GM03348 (cell line): Measurements from ENCODE around the gene FBXL16.

Experiments
- DNase-seq: peaks from one replicate; pipeline ENCODE4 v3.0.0; 2012; ENCODE audit warnings: low spot score

Gene FBXL16

DNA sequence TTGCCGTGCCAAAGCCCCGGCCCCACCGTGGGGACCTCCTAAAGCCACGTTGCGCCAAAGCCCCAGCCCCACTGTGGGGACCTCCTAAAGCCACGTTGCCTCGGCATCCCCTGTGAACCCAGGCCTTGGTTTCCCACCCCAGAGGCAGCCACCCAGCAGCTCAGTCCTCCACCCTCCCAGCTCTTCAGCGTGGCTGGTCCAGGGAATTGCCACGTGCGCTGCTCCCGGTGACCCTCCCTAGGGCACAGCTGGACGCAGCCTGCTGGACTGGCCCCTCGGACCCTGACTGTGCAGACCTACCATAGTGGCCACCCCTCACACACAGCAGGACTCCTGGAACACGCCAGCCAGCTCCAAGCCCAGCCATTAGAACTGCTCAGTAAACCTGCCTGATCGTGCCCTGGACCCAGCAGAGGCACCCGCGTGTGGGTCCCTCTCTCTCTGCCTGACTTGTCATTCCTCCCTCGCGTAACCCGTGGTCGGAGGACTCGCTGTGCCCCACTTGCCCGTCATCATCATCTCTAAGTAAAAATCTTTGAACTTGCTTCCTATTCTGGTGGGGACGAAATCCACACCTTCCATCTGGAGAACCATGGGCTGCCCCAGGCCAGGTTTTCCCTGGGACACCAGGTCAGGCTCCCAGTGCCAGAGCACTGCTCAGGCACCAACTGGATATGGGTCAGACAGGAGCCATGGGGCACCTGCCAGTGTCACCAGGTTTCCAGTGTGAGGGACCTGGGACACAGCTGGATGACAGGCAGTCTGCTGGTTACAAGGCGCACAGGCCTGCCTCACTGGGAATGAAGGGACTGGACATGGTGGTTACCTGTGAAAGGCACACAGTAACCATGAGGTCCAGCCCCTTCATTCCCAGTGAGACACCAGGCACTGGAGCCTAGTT is 29.6 kb upstream of the FBXL16 start:
- DNase-seq: no peak

DNA sequence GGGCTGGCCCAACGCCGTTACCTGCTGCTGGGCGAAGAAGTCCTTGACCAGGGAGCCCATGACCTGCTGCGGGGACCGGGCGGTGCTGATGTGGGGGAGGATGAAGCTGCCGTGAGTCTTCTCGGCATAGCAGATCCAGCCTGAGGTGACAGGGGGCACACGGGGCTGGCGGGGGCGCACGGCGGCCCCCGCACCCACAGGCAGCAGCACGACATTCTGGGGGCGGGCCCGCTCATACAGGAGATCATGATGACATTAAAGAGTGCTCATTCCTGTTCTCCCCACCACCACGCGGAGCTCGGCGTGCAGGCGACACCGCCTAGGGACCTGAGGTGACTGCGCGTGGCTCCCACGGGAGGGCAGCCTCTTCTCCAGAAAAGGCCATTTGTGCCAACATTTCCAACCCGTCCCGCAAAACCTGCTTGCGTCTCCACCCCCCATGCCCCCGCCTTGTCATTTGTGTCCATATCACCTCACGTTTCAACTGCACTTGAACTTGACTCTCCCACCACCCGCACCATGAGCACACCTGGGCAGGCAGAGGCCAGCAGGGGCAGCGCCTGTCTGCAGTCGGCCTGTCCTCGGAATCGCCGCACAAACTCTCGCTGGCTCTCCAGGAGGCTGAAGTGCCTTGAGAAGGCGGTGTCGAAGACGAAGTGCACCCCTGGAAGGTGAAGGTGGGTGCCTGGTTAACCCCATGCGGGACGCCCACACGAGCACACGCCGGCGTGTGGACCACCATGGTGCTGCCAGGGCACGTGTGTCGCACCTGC is 28.8 kb upstream of the FBXL16 start:
- DNase-seq: no peak

DNA sequence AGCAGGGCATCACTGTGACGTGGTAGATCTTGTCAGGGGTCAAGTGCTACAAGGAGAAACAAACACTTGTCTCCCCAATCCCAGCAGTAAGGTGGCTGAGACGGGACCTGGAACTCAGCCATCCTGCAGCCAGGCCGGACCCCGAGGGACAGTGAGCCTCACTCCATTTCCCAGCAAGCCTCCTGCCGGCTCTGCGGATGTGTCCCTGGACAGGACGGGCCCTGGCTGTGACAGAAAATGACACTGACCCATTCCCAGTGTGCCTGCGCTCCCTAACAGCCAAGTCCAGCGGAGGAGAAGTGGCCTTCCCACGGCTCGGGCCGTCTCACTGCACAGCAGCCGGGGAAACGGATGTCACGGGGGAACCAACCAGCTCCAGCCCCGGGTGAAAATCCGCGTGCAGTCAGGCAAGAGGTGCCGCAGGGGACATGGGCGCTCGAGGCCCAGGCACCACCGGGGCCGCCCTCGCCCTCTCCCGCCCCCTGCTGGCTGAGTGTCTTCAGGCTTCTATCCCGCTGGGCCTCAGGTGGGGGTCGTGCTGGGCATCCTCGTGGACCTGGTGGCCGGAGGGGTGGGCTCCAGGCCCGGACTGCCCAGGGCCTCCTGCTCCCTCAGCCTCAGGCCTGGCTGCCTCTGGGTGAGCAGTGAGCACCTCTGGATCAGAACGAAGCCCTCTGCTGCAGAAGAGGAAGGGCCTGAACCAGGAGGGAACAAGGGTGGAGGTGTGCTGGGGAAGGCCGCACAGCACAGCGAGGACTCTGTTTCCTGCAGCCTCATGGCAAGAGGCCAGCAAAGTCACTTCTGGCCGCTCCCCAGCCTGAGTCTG is 28.0 kb upstream of the FBXL16 start:
- no peak for DNase-seq

DNA sequence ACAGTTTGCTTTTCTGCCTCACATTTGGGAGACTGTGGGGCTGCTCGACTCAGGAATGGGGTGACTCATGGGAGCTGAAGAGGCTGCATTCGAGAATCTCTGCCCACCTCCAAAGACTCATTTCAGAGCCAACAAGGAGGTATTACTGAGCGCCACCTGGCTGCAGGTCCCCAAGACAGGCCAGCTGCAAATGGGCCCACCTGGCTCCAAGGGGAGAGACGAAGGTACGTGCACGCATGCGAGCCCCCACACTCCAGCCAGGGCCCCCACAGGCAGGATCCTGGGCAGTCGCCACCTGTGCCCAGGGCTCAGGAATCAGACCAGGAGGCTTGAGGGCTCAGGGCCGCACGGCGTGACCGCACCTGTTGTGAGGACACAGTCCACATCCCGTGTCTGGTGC is 27.3 kb upstream of the FBXL16 start:
- DNase-seq: no peak

DNA sequence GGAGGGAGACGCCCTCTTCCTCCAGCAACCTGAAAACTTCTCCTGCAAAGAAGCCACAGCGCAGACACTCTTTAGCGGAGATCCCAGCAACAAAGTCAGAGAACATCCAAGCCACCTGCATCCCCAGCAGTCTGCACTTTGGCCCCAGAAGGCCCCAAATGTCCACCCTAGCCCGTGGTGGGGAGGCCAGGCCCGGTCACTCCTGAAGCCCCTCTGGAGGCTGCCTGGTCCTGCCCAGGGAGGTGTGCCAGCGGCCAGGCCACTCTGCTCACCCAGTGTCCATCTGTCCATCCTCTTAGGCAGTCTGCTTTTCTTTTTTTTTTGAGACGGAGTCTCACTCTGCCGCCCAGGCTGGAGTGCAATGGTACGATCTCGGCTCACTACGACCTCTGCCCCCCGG is 26.7 kb upstream of the FBXL16 start:
- DNase-seq: no peak

DNA sequence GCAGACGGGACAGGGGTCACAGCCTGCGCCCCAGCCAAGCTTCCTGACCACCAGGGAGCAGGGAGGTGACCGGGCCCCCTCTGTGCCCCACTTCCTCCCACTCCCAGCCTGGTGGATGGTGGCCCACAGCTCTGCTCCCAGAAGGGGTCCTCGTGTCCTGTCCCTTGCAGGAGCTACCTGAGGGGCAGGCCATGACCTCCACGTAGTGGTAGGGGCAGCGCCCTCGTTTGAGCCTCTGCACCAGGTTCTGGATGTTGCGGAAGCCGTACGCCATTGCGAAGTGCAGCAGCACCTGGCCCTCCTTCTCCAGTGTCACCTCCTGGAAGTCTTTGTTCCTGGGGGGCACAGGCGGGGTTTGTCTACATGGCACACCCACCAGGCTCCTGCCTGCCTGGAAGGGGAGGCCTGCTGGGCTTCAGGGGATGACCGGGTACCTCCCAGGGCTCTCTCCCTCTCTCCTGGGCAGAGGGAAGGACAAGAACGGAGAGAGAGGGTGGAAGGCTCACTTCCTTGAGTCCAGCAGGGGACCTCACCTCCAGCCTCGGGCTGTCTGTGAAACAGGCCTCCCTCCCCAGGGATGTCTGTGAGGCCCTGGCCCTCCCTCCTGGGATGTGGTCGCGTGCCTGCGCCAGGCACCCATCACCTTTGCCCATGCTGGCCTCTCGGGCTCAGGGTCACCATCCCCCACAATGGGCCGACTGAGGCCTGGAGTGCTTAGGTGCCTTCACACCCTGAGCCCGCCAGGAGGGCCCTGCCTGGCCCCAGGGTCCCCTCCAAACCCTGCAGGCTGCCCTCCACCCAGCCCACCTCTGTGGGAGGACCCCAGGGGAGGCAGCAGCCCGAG is 25.3 kb upstream of the FBXL16 start:
- no peak for DNase-seq

DNA sequence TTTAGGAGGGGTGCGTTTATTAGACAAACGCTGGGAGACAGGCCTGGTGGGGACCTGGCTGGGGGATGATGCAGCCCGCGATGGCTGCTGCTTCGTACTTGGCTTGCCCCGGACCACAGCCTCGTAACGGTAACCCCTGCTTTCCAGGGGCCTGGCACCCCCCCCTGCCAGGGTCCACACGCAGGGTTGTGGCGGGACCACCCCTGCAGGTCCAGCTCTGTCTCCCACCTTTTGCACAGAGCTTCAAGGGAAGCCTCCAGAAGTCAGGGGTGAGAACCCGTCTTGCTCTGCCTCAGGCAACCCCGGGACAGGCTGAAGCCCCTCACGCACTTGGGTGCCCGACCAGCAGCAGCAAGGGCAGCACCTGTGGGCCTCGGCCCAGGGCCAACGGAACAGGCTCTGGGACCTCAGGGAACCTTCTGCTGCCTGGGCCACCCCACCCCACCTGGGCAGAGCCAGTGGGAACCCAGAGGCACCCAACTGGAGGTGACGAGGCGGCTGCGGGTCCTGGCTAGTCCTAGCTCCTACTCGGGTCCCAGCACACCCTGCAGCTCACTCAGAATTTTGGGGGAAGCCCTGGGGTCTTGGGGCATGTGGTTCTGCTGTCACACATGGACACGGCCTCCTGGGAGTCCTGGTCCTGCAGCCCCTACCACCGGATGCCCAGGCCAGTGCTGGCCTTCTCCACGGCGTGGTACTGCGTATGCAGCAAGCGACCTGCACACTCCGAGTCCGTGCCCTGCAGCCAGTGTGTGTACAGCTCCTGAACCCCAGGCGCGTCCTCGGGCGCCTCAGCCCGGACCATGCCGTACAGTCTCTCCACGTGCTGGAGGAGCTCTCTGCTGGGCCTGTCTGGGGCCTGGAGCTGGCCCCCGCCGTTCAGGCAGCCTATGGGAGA is 24.4 kb upstream of the FBXL16 start:
- no peak for DNase-seq

DNA sequence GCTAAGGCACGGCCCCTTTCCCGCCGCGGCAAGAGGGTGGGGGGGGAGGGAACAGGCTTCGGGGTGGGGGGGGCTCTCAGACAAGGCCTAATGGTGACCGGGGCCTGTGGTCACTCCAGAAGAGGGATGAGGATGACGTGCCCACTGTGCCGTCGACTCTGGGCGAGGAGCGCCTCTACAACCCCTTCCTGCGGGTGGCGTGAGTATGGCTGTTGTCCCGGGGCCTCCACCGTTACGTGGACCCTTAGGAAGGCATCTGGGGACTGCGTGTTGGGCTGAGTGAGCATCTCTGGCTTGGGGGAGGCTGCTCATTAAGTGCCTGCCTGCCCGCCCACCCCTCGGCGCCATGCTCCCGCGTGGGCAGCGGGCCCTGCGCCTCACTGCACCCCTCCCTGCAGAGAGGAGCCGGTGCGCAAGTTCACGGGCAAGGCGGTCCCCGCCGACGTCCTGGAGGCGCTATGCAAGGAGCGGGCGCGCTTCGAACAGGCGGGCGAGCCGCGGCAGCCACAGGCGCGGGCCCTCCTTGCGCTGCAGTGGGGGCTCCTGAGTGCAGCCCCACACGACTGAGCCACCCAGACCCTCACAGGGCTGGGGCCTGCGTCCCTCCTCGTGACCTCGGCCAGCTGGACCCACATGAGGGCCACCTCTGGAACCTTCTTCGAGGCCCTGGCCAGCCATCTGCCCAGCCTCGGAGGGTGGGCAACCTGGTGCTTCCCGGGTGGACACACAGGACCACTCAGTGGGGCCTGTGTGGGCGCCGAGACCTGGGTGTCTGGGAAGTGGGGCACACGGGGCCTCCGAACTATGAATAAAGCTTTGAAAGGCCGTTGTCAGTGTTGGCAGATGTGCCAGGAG is 23.5 kb upstream of the FBXL16 start:
- no peak for DNase-seq

DNA sequence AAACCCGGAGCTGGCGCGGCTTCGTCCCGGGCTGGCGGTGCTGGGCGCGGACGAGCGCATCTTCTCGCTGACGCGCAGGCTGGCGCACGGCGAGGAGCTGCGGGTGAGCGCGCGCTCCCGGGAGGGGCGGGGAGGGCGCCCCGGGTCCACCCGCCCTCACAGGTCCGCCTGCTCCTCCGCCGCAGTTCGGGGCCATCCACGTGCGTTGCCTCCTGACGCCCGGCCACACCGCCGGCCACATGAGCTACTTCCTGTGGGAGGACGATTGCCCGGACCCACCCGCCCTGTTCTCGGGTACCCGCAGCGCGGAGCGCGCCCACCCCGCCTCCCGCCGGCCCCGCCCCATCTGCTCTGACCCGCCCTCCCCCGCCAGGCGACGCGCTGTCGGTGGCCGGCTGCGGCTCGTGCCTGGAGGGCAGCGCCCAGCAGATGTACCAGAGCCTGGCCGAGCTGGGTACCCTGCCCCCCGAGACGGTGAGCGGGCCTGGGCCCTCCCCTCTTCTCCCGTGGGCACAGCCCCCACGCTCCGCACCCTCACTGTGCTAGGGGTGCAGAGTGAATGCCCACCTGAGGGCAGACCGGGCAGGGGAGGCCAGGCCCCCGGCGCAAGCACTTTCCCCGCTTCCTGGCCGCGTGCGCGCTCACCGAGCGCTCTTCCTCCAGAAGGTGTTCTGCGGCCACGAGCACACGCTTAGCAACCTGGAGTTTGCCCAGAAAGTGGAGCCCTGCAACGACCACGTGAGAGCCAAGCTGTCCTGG is 22.7 kb upstream of the FBXL16 start:
- DNase-seq: peak; percentile 91

DNA sequence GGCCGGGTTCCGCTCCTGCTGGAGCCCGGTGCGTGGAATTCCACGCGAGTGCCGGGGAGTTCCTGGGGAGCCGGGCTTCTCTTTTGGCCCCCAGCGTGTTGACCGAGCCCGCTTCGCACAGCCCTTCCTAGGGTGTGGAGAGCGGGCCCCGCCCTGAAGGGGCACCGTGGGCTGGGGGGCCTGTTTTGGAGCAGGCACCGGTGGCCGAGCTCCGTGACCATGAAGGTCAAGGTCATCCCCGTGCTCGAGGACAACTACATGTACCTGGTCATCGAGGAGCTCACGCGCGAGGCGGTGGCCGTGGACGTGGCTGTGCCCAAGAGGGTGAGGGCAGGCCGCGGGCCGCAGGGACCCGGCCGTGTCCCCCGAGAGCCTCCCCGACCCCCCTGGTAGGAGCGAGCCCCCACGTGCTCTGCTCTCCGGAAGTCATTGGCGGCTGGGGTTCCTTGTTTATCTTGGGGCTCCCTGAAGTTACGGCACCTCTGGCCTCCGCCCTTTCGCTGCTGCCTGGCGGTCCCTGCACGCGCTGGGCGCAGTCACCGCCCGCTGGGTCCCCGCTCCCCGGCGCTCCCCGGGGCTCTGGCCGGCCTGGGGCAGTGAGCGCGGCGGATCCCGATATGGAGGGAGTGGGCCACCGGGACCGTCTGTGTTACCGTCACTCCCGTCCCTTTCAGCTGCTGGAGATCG is 21.8 kb upstream of the FBXL16 start:
- DNase-seq: no peak

DNA sequence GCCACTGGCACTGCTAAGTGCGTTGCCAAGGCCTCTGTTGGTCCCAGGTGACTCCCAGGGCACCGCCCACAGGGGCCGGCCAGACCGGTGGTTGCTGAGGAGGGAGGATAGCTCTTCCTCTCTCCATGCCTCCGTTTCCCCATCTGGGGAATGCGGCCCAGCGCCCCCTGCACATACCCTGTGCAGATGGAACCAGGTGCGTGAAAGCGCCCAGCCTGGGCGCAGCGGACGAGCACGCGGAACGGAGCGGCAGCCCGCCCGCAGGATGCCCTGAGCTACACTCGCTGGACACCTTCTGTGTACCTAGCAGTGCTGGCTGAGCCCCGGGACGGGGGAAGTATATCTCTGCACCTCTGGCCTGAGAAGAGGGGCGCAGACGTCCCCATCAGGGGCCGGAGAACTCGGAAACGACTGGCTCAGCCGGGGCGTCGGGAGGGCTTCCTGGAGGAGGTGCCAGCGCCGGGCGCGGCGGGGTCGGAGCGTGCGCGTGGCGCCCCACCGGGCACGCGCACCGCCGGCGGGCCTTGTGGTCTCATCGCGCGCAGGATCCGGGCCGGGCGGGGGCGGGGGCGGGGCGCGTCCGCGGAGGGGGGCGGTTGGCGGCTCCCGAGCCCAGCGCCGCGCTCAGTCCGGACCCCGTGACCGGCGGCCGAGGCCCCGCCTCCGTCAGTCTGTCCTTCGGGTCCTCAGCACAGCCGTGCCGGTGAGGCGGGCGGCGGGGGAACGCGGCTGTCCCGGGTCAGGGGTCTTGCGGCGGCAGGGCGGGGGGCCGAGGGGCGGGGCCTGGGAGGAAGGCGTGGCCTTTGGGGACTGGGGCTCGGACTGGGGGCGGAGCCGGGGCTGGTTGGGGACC is 21.1 kb upstream of the FBXL16 start, which contains the start of the genes CCDC78 and HAGHL:
CCDC78 (minus strand) TSS at position 6 of the 853 bp plus-strand sequence. CDS start 76 bp downstream, outside the sequence.
HAGHL (plus strand) TSS at position 669 of the 853 bp plus-strand sequence. CDS start 404 bp downstream, outside the sequence.
- DNase-seq: peak; percentile 86

DNA sequence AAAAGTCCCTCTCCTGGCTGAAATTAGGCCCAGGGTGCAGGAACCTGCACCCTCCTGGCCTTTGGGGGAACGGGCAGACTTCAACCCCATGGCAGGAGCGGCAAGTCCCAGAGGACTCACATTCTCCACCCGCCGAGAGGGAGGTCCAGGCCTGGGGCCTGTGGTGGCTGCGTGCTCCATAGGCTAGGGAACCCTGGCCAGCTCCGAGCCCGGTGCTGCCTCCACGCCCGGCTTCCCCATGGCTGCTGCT is 20.5 kb upstream of the FBXL16 start:
- no peak for DNase-seq

DNA sequence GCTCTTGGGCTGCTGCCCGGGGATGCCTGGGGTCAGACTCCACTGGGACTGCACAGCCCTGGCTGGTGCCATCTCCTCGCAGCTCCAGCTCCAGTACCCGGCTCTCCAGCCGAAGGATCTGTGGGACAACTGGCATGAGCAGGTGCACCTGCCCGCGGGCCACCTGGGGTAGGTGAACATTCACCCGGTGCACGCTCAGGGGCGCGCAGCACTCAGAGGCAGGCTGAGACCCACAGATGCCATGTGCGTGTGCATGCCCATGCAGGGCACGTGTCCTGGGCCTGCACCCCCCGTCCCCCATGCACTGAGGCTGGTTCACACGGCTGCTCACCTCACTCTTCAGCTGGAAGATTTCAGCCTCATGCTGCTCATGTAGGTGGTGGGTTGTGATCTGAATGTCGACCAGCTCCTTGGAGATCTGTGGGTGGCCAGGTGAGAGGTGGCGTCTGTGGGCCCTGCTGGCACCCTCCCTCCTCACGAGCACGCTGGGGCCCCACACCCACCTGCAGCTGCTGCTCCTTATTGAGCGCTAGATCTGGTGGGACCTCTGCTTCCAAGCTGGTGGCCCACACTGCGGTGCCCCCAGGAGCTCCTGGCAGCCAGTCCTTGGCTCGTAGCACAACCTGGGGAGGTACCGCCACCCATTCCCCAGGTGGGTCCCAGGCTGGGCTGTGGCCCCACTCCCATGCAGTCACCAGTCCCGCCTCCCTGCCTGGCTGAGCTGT is 20.0 kb upstream of the FBXL16 start:
- DNase-seq: no peak

DNA sequence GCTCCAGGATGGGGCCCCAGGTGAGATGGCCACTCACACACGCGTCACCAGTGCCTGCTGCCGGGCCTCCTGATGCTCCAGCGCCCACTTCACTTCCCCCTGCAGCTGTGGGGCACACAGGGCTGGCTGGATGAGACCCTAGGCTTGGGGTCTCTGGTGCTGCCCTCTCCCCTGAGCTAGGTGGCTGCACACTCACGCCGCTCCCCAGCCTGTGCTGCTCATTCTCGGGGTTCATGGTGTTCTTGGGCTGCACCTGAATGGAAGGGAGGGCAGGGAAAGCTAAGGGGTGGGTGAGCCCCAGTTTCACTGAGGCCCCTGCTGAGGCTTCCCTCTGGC is 19.4 kb upstream of the FBXL16 start:
- DNase-seq: no peak

DNA sequence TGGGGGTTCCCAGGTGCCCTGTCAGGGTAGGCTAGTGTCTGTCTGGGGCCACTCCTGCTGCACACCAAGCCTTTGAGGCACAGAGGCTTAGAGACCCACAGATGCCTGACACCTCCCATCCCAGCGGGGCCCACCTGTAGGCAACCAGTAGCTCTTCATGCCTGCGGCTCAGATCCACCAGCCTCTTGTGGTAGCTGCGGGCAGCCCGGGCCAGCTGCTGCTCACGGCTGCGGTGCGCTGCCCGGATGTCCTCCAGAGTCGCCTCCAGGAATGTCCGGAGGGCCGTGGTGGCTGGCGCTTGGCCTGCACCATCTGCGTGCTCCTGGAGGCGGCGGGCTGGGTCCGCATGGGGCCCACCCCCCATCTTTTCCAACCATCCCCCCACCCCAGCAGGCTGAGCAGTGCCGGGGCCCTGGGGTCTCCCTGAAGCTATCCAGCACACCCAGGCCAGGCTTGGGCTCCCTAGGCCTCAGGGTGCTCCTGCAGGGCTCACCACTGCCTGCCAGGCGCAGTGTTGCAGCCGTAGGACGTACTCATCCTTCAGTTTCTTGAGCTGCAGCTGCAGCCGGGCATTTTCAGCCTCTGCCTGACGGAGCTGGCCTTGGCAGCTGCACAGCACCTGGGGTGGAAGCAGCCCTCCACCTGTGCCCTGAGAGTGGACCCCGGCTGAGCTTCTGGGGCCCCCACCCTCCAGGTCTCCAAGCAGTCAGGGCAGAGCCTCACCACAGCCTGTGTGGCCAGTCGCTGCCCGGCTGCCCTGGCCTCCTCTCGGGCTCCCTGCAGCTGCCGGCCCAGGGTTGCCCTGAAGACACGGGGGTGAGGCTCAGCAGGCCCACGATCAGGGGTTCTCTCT is 18.8 kb upstream of the FBXL16 start:
- DNase-seq: no peak

DNA sequence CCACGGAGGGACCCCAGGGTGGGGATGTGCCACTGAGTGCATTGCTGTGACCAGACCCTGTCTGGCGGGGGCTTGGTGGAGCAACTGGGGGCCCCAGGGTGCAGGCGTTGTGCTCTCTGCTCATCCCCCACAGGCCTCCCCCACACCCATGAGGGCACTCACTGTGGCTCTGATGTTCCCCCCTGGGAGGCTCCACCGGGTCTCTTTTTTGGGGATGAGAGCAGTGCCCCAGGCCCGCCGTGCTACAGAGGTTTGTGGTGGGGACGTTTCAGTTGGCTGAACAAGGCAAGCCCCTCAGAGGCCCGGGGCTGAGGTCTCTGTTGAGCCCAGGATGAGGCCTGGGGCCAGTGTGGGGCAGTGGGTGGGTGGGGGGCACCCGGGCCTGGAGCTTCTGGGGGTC is 18.1 kb upstream of the FBXL16 start:
- DNase-seq: no peak
